ENCODE measurements around the gene AKR1B1. TPM values are rescaled to one million over a fixed set of nuclear protein-coding genes. Genes with fewer than 3 reads are reported as not detected.

AKR1B1 gene
- total and polyA plus RNA-seq, 2 donors (not counting 3 experiments of a cell fraction or from before 2014, with no cell fraction given): 159 to 193 TPM

GRCh38 chr7:134461916-134462315 lies 3.0 kb upstream of the AKR1B1 start:
- FAIRE-seq: no peak

More at GRCh38 chr7:134461916-134462315, 3.0 kb upstream of the AKR1B1 start:
- Histone ChIP-seq H3K27ac (ENCODE audit: insufficient read depth, low read depth, low read length) (no peak overlapping the region), H3K9me1 (replicated peaks; ENCODE audit: control insufficient read depth, extremely low read depth, insufficient read depth, low read length) (no peaks in the 10 kb centered on the region), H3K9ac (replicated peaks; ENCODE audit: extremely low read depth, insufficient read depth, low read length) (no peak overlapping the region), H2AFZ (ENCODE audit: low read depth, low read length) (no peak overlapping the region), H3K4me2 (ENCODE audit: insufficient read depth, low read length) (no peak overlapping the region), H3K36me3 (ENCODE audit: control insufficient read depth in 2 of 2, extremely low read depth in 1 of 2, insufficient read depth in 2 of 2, low read length in 2 of 2) (no peaks in the 10 kb centered on the region), H4K20me1 (replicated peaks; ENCODE audit: control insufficient read depth, extremely low read depth, insufficient read depth, low read length) (no peaks in the 10 kb centered on the region), H3K79me2 (ENCODE audit: control insufficient read depth, insufficient read depth, low read length) (peaks cover 7% of the 10 kb centered on the region), H3K4me1 (ENCODE audit: control insufficient read depth, extremely low read depth, insufficient read depth, low read length) (peaks cover 9% of the 10 kb centered on the region), H3K9me3 (replicated peaks; ENCODE audit: control insufficient read depth, insufficient read depth, low read length) (no peaks in the 10 kb centered on the region), H3K27me3 (ENCODE audit: control insufficient read depth in 2 of 2, insufficient read depth in 2 of 2, low read length in 2 of 2) (no peaks in the 10 kb centered on the region), H3K4me3 (replicated peaks in 1 of 3; ENCODE audit: insufficient read depth in 1 of 3, low read depth in 1 of 3, low read length in 3 of 3) (no peak overlapping the region)
- DNase-seq (ENCODE audit: low read depth, low spot score): no peak
- no TSS peak for BruUV-seq (replicated peaks)
- dilution Hi-C loops (cut with MboI; ENCODE audit: extremely low pct_ligation_motif_present, low sequenced_read_pairs) (no loop called here), intact Hi-C loops (cut with micrococcal nuclease) (no loop called here)
- CTCF ChIA-PET: interaction anchor here (1.0 to 1.2 kb wide), 2 partner anchors 17 to 29 kb away, joined by 3 read pairs; no protein-coding TSS in a partner anchor
- POLR2A ChIA-PET: interaction anchor here (0.5 kb wide), 1 partner anchor 813 kb away, joined by 5 read pairs; no protein-coding TSS in a partner anchor
- TF ChIP-seq JUN (IDR thresholded peaks at IDR 0.05; ENCODE audit: borderline replicate concordance, insufficient read depth, insufficient read length, low read depth) (no peak), GATA2 (IDR thresholded peaks at IDR 0.05; ENCODE audit: insufficient read depth, insufficient read length, low read depth, low read length) (no peak), MAX (IDR thresholded peaks at IDR 0.05; ENCODE audit: insufficient read depth, insufficient read length) (no peak), MYC (IDR thresholded peaks at IDR 0.05; ENCODE audit: low read depth, low read length) (no peak), POLR2AphosphoS5 (IDR thresholded peaks at IDR 0.05; ENCODE audit: insufficient read depth, low read depth, low read length) (no peak), EZH2 (IDR thresholded peaks at IDR 0.05; ENCODE audit: borderline replicate concordance, low read depth, low read length, severe bottlenecking) (no peak), CTCF (IDR thresholded peaks at IDR 0.05; ENCODE audit: extremely low read depth in 1 of 2, insufficient read depth in 1 of 2, low read depth in 1 of 2, low read length in 2 of 2) (no peak), FOS (IDR thresholded peaks at IDR 0.05; ENCODE audit: borderline replicate concordance, insufficient read depth, low read length) (no peak), POLR2A (IDR thresholded peaks at IDR 0.05; ENCODE audit: low read depth, low read length) (no peak)

Data from endothelial cell of umbilical vein (primary cell).